HepG2 (cell line): ENCODE data around the gene ELP4.

ENCODE experiments used
- PCBP1 ChIP-seq: fragments of 200-400 bp; formaldehyde crosslinking; IDR thresholded peaks from 2 replicates; pipeline ENCODE4 v1.6.1; 2017; ENCODE audit warnings: mild to moderate bottlenecking, low read depth, low read length, borderline replicate concordance
- RFXANK ChIP-seq: IDR thresholded peaks from 2 replicates; pipeline ENCODE4 v1.6.1; 2016
- STAT6 ChIP-seq: sonication (generic); formaldehyde crosslinking; IDR thresholded peaks from 2 replicates; pipeline ENCODE4 v1.4.0; 2020; ENCODE audit warnings: missing genetic modification reagents, mild to moderate bottlenecking, borderline replicate concordance
- TAF1 ChIP-seq: sonication (generic); formaldehyde crosslinking; IDR thresholded peaks from 2 replicates; pipeline ENCODE4 v1.4.0; 2020; ENCODE audit warnings: missing genetic modification reagents
- TCF7L2 ChIP-seq: IDR thresholded peaks from 2 replicates; pipeline ENCODE4 v1.6.1; 2011; ENCODE audit warnings: mild to moderate bottlenecking, low read depth, low read length, moderate library complexity
- TRIM22 ChIP-seq: fragments of 450-650 bp; IDR thresholded peaks from 2 replicates; pipeline ENCODE4 v1.6.1; 2017
- ZNF263 ChIP-seq: sonication (generic); formaldehyde crosslinking; IDR thresholded peaks from 2 replicates; pipeline ENCODE4 v1.4.0; 2020; ENCODE audit warnings: missing genetic modification reagents

- no peak for TF ChIP-seq ZNF263 (CRISPR knock-in tag)
- TF ChIP-seq RFXANK, result no peak
- TF ChIP-seq TCF7L2, result no peak
- TF ChIP-seq PCBP1, result no peak
- no peak for TF ChIP-seq STAT6 (CRISPR knock-in tag)
- no peak for TF ChIP-seq TAF1 (CRISPR knock-in tag)
- TF ChIP-seq TRIM22, result no peak
Measured at GRCh38 chr11:31664129-31664528, 154.6 kb downstream of the ELP4 start.
